ENCODE results near the gene KIAA1210. TPM values are rescaled to one million over a fixed set of nuclear protein-coding genes. Genes with fewer than 3 reads are reported as not detected.

KIAA1210 gene
- total and polyA plus RNA-seq, 4 donors, result not detected

DNA sequence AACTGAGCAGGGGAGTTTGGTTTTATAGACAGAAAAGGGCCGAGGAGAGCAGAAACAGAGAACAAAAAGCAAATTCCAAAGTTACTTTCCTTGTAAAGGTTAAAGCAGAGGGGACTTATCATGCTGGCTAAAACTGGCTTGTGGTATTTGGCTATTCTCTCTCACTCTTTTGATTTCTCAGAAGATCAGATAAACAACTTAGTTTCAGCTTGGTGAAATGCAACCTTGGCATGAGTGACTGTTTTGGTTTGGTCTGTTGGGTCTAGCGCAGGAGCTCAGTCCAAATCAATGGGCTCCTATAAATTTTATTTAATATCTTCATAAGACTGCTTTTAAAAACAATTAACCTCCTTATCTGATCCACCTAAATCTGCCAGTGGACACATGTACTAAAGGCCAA, 47.3 kb upstream of the KIAA1210 start:
- no peak for DNase-seq (ENCODE audit: low spot score)
- TF ChIP-seq FOXA2 (IDR thresholded peaks at IDR 0.05) (no peak), EGR1 (IDR thresholded peaks at IDR 0.05; ENCODE audit: low read depth in 2 of 2) (no peak), YY1 (IDR thresholded peaks at IDR 0.05) (no peak), HNF4G (IDR thresholded peaks at IDR 0.05) (no peak)
- TF ChIP-seq, protein P1, sequence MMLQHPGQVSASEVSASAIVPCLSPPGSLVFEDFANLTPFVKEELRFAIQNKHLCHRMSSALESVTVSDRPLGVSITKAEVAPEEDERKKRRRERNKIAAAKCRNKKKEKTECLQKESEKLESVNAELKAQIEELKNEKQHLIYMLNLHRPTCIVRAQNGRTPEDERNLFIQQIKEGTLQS (IDR thresholded peaks at IDR 0.05), result no peak
- TF ChIP-seq, protein P2, sequence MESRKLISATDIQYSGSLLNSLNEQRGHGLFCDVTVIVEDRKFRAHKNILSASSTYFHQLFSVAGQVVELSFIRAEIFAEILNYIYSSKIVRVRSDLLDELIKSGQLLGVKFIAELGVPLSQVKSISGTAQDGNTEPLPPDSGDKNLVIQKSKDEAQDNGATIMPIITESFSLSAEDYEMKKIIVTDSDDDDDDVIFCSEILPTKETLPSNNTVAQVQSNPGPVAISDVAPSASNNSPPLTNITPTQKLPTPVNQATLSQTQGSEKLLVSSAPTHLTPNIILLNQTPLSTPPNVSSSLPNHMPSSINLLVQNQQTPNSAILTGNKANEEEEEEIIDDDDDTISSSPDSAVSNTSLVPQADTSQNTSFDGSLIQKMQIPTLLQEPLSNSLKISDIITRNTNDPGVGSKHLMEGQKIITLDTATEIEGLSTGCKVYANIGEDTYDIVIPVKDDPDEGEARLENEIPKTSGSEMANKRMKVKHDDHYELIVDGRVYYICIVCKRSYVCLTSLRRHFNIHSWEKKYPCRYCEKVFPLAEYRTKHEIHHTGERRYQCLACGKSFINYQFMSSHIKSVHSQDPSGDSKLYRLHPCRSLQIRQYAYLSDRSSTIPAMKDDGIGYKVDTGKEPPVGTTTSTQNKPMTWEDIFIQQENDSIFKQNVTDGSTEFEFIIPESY (IDR thresholded peaks at IDR 0.05), result no peak

DNA sequence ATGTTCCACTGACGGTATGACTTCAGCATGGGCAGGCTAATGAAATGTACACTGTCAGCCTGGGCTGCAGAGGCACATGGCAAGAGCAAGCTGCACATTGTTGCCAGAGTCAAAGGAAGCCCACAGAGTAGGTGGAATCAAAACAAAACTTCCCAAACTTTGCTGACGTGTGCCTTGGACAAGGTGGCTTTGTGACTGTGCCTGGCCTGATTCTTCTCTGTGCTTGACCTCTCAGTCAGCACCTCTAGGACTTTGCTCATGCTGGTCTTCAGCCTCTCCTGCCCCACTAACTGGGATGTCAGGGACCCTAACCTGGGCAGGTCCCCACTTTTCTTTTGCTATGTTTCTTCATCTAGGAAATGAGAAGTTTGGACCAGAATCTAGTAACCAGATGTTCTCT, 40.5 kb upstream of the KIAA1210 start:
- DNase-seq (ENCODE audit: low spot score), result no peak
- no peak overlapping the region for H3K9ac ChIP-seq (ENCODE audit: low read depth in 1 of 2, low read length in 2 of 2)
- H3K9me3 ChIP-seq (ENCODE audit: control insufficient read depth in 4 of 4, low read length in 3 of 4), result no peaks in the 10 kb centered on the region
- no peak overlapping the region for H3K27ac ChIP-seq (ENCODE audit: low read depth in 1 of 2, low read length in 2 of 2)
- no peaks in the 10 kb centered on the region for H3K36me3 ChIP-seq (ENCODE audit: control insufficient read depth in 4 of 4, insufficient read depth in 3 of 4, low read depth in 1 of 4, low read length in 3 of 4)
- WGBS, result 43% methylated on average over 2 of the region's 2 CpGs
- no peaks in the 10 kb centered on the region for H3K27me3 ChIP-seq (ENCODE audit: control insufficient read depth in 4 of 4, insufficient read depth in 4 of 4, low read length in 3 of 4)
- TF ChIP-seq GABPA (IDR thresholded peaks at IDR 0.05 in 1 of 2, conservative IDR thresholded peaks at IDR 0.05 in 1 of 2) (no peak), RAD21 (IDR thresholded peaks at IDR 0.05) (no peak), HNF4A (conservative IDR thresholded peaks at IDR 0.05) (no peak), RXRA (IDR thresholded peaks at IDR 0.05) (no peak), EGR1 (IDR thresholded peaks at IDR 0.05; ENCODE audit: low read depth in 2 of 2) (no peak), HNF4G (IDR thresholded peaks at IDR 0.05) (no peak), TAF1 (conservative IDR thresholded peaks at IDR 0.05) (no peak), NR2F2 (IDR thresholded peaks at IDR 0.05) (no peak), SP1 (IDR thresholded peaks at IDR 0.05) (no peak), YY1 (IDR thresholded peaks at IDR 0.05) (no peak), FOXA1 (IDR thresholded peaks at IDR 0.05) (no peak), FOXA2 (IDR thresholded peaks at IDR 0.05) (no peak)
- TF ChIP-seq, protein P3, sequence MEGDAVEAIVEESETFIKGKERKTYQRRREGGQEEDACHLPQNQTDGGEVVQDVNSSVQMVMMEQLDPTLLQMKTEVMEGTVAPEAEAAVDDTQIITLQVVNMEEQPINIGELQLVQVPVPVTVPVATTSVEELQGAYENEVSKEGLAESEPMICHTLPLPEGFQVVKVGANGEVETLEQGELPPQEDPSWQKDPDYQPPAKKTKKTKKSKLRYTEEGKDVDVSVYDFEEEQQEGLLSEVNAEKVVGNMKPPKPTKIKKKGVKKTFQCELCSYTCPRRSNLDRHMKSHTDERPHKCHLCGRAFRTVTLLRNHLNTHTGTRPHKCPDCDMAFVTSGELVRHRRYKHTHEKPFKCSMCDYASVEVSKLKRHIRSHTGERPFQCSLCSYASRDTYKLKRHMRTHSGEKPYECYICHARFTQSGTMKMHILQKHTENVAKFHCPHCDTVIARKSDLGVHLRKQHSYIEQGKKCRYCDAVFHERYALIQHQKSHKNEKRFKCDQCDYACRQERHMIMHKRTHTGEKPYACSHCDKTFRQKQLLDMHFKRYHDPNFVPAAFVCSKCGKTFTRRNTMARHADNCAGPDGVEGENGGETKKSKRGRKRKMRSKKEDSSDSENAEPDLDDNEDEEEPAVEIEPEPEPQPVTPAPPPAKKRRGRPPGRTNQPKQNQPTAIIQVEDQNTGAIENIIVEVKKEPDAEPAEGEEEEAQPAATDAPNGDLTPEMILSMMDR (IDR thresholded peaks at IDR 0.05; ENCODE audit: low read depth, low read length, missing input control), result no peak
- TF ChIP-seq, protein P4, sequence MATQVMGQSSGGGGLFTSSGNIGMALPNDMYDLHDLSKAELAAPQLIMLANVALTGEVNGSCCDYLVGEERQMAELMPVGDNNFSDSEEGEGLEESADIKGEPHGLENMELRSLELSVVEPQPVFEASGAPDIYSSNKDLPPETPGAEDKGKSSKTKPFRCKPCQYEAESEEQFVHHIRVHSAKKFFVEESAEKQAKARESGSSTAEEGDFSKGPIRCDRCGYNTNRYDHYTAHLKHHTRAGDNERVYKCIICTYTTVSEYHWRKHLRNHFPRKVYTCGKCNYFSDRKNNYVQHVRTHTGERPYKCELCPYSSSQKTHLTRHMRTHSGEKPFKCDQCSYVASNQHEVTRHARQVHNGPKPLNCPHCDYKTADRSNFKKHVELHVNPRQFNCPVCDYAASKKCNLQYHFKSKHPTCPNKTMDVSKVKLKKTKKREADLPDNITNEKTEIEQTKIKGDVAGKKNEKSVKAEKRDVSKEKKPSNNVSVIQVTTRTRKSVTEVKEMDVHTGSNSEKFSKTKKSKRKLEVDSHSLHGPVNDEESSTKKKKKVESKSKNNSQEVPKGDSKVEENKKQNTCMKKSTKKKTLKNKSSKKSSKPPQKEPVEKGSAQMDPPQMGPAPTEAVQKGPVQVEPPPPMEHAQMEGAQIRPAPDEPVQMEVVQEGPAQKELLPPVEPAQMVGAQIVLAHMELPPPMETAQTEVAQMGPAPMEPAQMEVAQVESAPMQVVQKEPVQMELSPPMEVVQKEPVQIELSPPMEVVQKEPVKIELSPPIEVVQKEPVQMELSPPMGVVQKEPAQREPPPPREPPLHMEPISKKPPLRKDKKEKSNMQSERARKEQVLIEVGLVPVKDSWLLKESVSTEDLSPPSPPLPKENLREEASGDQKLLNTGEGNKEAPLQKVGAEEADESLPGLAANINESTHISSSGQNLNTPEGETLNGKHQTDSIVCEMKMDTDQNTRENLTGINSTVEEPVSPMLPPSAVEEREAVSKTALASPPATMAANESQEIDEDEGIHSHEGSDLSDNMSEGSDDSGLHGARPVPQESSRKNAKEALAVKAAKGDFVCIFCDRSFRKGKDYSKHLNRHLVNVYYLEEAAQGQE (IDR thresholded peaks at IDR 0.05), result no peak
- TF ChIP-seq, protein P2 (IDR thresholded peaks at IDR 0.05), result no peak
- TF ChIP-seq, protein P1 (IDR thresholded peaks at IDR 0.05), result no peak
- TF ChIP-seq, protein P5, sequence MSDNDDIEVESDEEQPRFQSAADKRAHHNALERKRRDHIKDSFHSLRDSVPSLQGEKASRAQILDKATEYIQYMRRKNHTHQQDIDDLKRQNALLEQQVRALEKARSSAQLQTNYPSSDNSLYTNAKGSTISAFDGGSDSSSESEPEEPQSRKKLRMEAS (IDR thresholded peaks at IDR 0.05), result no peak
- no peak overlapping the region for H3K4me3 ChIP-seq (ENCODE audit: low read depth in 1 of 3, low read length in 3 of 3)
- no peaks in the 10 kb centered on the region for H3K4me1 ChIP-seq (ENCODE audit: control insufficient read depth in 4 of 4, insufficient read depth in 4 of 4, low read length in 3 of 4)

More for the DNA sequence above, 47.3 kb upstream of the KIAA1210 start:
- Histone ChIP-seq H3K9ac (ENCODE audit: low read depth in 1 of 2, low read length in 2 of 2) (no peak overlapping the region), H3K27ac (ENCODE audit: low read depth in 1 of 2, low read length in 2 of 2) (no peak overlapping the region), H3K36me3 (ENCODE audit: control insufficient read depth in 4 of 4, insufficient read depth in 3 of 4, low read depth in 1 of 4, low read length in 3 of 4) (no peaks in the 10 kb centered on the region), H3K27me3 (ENCODE audit: control insufficient read depth in 4 of 4, insufficient read depth in 4 of 4, low read length in 3 of 4) (no peaks in the 10 kb centered on the region), H3K4me3 (ENCODE audit: low read depth in 1 of 3, low read length in 3 of 3) (no peak overlapping the region), H3K4me1 (ENCODE audit: control insufficient read depth in 4 of 4, insufficient read depth in 4 of 4, low read length in 3 of 4) (peaks cover 0 to 2% (median 0%) of the 10 kb centered on the region in 4 donors), H3K9me3 (ENCODE audit: control insufficient read depth in 4 of 4, low read length in 3 of 4) (no peaks in the 10 kb centered on the region)
- WGBS, result 39% methylated on average over 2 of the region's 2 CpGs
